Pons (tissue), 1 donor: ENCODE data around the gene TBC1D22A.

Experiments
- DNase-seq: peaks from one replicate; pipeline ENCODE4 v3.0.0-alpha.2; 2016; ENCODE audit warnings: low spot score

TBC1D22A gene

GRCh38 chr22:47032956-47033647 is 270.7 kb downstream of the TBC1D22A start:
- no peak for DNase-seq

GRCh38 chr22:47033648-47034000 is 271.2 kb downstream of the TBC1D22A start:
- no peak for DNase-seq

- DNase-seq, result no peak
Measured at GRCh38 chr22:47034076-47034808, 271.8 kb downstream of the TBC1D22A start.

- DNase-seq, result no peak
Measured at GRCh38 chr22:47034905-47035419, 272.5 kb downstream of the TBC1D22A start.

DNA sequence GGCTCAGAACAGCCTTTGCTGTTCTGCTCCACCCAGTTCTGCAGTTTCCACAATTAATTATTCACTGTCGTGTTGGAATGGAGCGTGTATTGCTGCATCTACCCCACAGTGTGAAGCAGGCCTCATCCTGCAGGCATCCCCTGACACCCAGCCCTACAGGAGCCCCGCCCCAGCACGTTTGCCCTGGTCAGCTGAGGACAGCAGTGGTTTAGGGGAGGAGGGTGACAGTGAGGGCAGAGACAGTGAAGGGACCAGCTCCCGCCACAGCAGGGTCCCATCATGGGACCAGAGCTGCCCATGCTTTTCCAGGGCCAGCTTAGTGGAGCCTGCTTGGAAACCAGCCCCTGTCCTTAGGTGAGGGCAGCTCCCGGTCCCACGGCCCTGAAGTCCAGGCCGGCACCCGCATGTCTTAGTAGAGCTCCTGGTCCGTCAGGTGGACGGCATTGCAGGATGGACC is 273.0 kb downstream of the TBC1D22A start:
- DNase-seq, result no peak

DNA sequence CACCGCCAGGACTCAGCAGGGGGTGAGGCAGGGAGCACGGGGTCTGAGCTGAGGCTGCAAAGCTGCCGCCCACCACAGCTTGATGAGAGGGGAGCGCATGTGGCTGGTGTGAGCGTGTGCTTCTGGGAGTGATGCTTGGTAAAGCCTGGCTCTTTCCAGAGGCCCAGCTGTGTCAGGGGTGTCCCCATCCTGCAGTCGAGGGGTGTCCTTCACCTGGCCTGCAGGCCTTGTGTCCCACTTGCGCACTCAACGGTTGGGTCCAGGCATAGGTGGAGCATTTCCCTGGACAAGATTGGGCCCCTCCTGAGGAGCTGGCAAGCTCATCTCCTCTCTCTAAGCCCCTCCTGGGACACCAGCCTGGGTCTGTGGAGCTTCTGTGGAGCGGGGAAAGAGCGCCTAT is 273.9 kb downstream of the TBC1D22A start:
- DNase-seq, result no peak

GRCh38 chr22:47036936-47037485 is 274.6 kb downstream of the TBC1D22A start:
- DNase-seq, result no peak

- DNase-seq, result no peak
Measured at GRCh38 chr22:47038206-47038835, 275.9 kb downstream of the TBC1D22A start.

DNA sequence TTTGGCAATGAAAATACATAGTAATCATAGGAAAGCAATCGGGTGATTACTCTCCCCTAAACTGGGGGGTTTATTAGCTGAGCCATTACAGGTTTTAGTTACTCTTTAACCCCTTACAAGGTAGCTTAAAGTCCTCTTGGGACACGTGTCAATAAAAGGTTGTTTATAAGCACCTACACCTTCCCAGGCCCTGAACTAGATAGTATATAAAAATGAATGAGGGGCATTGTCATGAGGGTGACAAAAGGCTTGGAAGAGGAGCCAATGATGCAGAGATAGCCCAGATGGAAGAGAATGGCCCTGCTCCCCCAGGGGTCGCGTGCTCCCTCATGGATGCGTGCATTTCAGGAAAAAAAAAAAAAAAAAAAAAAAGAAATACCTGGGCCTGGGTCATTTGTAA is 276.9 kb downstream of the TBC1D22A start:
- no peak for DNase-seq

DNA sequence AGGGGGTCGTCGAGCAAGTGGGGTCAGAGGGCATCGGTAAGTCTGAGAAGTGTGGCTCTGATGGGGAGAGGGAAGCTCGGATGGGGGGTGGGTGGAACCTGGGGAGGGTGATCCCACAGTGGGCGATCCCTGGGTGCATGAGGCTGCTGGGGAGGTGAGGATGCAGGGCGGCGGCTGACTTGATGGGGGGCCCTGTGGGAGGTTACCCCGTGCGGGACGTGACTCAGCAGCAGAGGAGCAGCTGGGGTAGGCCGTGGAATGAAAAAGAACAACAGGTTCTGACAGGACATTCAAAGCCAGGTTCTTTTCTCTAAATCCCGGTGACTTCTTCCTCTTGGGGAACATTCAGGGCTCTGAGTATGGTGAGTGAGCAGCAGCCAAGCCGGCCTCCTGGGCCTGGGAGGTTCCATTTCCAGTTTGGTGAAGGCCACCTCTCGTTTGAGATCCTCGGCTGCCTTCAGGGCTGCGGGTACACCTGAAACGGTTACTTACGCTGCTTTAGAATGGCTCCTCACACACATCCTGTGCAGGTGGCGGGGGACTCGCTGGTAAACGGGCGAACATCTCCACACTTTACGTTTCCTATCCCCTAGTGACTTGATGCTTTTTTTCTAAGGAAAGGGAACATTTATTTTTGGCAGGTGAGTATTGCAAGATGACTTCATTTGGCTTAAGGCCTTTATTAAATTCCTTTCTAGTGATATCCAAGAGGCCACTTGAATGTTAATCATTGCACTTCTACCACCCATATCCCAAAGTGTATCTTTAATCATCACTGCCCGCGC is 278.2 kb downstream of the TBC1D22A start:
- DNase-seq, result no peak

- DNase-seq, result no peak
Measured at GRCh38 chr22:47041271-47042115, 279.0 kb downstream of the TBC1D22A start.

GRCh38 chr22:47042116-47042825 is 279.8 kb downstream of the TBC1D22A start:
- no peak for DNase-seq

DNA sequence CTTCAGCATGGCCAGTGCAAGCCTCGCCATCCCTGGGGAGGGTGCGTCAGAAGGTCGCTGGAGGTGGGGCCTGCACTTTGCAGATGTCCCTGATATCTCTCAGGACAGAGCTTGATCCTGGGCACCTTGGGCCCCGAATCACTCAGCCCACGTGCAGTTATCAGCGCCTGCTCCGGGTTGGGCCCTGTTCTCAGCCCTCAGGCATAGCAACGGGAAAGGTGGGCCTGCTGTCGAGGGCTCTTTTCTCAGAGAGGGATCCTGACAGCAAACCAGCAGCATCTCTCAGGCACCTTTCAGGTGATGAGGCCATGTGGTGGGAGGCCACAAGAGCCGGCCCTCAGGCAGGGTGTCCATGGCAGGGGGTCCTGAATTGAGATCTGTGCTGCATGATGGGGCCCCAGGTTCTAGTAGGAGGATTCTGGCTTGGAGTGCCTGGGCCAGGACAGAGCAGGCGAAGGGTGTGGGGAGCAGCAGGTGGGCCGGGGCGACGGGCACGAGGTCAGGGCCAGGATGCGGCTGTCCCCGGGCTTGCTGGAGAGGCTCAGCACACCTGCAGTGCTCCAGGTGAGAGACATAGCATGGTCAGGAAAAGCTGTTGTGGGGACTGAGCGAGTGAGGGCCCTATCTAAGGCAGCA is 280.5 kb downstream of the TBC1D22A start:
- DNase-seq, result no peak

DNA sequence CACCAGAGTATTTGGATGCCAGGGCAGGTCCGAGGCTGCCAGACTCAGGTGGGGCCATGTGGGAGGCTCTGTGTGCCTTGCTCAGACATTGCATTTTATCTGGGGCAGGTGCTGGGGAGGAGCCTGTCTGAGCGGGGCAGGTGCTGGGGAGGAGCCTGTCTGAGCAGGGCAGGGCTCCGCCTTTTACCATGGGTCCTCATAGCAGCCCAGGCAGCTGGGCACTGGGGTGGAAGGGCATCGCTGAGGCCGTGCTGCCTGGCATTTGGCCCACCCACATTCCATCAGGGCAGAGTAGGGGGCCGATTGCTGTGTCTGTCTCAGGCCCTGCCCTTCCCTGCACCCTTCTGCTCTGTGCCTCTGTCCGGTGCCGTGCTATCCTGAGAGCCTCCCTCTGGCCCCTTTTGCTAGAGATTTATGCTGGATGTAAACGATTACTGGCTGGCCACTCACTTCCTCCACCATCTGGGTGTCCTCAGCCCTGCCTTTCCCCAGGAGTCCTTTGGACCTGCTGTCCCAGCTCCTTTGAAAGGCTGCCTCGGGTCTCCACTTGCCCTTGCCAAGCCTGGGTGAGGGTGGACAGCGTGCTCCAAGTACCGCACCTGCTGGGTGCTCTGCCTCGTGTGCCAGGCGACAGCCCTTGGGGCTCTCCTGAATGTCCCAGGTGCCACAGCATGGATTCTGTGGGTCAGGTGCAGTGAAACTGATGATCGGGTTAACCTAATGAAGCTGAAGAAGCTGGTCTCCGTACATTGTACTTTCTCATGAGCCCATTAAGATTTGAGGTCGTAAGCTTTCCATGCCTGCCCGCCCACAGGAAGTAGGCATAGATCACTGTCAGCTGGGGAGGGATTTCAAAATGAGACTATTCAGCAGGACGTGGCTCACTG is 281.6 kb downstream of the TBC1D22A start:
- no peak for DNase-seq

- no peak for DNase-seq
Measured at GRCh38 chr22:47044722-47045535, 282.5 kb downstream of the TBC1D22A start.

DNA sequence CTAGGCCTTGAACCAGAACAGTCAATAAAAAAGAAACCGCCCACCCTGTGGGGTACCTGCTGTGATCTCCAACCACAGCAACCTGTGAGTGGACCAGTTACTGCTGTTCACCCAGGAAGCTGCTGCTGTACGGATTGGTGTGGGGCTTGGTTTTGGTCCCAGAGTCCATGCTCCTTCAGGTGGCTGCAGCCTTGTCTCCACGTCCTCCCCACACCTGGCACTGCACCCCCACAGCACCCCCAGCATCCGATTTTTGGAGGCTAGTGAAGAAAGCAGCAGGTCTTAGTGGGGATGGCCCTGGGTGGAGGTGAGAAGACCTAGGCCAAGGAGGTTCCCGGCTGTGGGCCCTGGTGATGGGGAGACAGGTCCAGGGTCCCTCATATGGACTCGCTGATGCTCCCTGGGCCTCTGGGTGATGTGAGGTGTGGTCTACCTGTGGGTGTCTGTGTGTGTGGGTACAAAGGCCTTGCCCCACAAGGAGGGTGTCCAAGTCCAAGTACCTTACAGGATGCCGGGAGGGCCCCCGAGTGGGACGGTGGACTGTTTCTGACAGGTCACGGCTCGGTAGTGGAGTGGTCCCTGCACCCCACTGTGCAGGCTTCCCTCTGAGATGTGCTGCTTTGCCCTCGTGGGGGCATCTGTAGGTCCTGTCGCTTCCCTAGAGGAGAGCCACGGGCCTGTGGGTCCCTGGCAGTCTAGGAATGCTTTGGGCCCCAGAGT is 283.4 kb downstream of the TBC1D22A start:
- no peak for DNase-seq

DNA sequence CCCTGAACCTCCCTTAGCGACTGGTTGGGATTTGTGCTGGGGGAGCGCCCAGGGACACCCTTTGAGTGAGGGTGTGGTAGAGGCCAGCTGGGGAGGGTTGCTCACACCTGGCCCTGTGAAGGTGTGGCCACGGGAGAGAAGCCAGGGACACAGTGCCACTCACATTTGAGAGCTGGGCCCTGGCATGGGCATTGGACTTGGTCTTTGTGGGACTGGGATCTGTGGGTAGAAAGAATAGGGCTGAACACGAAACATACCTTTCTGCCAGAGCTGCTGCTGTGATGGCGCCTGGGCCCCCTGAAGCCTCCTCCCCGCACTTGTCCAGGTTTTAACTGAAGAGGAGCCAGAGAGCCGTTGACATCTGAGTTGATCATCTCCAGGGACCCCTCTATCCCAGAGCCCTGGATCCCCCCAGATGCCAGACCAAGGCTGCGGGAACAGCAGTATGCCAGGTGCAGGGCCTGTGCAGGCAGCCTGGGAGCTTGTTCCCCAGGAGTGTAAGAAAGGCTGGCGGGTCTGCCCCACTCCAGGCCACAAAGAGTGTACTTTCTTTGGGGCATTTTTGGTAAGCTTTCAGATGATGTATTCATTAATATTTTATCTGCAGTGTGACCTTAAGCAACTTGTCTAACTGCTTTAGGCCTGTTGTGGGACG is 284.1 kb downstream of the TBC1D22A start:
- DNase-seq, result no peak
